GM21619 (cell line): ENCODE results near the gene NAA30.
A peak's percentile ranks its signal among the peaks of the same experiment; 100 is the strongest.

Source experiments
- ATAC-seq: cut with Tn5 transposase; IDR thresholded peaks from one replicate; pipeline ENCODE4 v1.9.1; 2021; ENCODE audit not compliant: unreplicated experiment

NAA30 gene

GRCh38 chr14:57392830-57393229, 2.4 kb downstream of the NAA30 start:
- no peak for ATAC-seq

- no peak for ATAC-seq
Measured at GRCh38 chr14:57400556-57401494, 10.4 kb downstream of the NAA30 start.

GRCh38 chr14:57401501-57401900, 11.1 kb downstream of the NAA30 start:
- ATAC-seq: no peak

GRCh38 chr14:57402173-57402852, 11.9 kb downstream of the NAA30 start:
- no peak for ATAC-seq

DNA sequence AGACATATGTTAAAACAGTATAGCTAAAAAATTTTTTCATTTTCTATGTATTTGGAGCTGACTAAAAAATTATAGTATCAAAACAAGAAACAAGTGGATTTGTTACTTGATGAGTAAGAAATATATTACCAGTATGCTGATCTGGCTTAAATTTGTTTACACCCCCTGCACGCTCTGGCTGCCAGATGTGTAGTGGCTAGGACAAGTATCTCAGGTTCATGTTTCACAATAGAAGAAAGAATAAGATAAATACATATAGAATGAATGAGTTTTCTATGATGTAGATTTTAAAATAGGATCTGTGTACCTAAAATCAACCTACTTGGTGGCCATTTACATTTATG, 13.1 kb downstream of the NAA30 start:
- no peak for ATAC-seq

DNA sequence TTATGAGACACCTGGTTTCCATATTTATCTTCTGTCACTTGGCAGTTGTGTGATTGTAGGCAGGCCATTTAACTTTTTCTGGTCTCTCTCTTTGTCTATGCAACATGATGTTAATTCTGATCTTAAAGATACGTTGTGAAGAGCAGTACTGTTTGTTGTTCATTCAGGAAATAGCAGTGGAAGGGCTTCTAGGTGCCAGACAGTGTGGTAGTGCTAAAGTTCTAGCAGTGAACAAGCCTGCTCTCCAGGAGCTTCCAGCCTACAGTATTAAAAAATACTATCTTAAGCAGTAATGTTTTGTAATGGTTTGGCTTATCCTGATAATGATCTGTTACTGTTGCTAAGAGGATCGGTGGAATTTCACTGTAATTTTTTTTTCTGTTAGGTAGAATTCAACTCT, 15.2 kb downstream of the NAA30 start:
- no peak for ATAC-seq

GRCh38 chr14:57408037-57408436, 17.7 kb downstream of the NAA30 start:
- no peak for ATAC-seq

DNA sequence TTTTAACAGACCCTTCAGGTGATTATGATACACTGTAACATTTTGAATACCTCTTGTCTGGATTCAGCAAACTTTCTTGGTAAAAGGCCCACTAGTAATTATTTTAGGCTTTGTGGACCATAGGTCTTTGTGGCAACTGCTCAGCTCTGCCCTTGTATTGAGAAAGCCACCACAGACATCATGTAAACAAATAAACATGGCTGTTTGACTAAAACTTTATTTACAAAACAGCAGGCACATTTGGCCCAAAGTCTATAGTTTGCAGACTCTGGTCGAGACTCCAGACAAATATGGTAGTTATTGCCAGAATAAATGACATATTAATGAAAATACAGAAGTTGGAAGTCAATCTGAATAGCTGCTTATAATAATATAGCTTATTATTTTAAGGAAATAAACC, 18.2 kb downstream of the NAA30 start:
- no peak for ATAC-seq

DNA sequence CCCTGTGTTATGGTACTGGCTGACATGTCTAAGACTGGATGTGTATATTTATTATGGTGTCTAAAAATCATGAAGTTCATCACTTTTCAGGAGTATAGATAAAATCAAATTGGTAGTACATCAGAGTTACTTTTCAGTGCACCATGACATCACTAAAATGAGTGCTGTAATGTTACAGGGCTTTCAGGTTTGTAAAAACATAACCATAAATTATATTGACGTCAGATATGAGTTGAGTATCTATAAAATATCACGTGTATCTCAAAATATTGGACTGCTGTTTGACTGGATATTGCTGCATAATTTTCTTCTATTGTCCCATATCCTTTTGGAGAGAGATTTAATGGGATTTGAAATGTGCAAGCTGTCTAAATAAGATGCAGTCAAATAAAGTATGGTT, 22.0 kb downstream of the NAA30 start:
- ATAC-seq: no peak

DNA sequence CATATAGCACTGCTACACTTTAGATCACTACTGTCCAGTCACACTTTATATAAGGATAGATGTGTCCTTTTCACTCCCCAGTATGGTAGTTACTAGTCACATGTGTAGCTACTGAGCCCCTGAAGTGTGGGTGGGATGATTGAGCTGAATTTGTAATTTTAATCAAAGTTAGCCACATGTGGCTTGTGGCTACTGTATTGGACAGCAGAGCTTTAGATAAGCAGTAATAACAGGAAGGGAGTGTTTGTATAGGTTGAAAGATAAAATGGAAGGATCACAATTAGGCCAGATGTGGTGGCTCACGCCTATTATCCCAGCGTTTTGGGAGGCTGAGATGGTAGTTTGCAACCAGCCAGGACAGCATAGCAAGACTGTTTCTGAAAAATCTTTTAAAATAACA, 23.5 kb downstream of the NAA30 start:
- no peak for ATAC-seq

GRCh38 chr14:57417228-57417627, 26.8 kb downstream of the NAA30 start:
- no peak for ATAC-seq

DNA sequence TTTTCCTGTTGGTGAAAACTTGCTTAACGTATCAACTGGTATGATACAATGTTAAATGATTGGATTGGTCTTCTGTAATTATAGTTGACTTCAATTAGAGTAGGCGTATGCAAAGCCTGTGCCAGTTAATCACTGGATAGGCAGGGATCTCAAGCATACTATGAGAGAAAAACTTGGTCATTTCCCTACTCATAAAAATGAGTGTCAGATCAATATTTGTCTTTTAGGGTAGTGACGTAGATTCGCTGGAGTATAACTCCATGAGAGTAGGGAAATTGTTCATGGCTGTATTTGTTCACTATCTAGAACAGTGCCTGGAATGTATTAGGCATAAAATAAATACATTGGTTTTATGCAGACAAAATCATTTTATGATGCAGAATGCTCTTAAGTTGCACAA, 28.6 kb downstream of the NAA30 start:
- ATAC-seq: no peak

DNA sequence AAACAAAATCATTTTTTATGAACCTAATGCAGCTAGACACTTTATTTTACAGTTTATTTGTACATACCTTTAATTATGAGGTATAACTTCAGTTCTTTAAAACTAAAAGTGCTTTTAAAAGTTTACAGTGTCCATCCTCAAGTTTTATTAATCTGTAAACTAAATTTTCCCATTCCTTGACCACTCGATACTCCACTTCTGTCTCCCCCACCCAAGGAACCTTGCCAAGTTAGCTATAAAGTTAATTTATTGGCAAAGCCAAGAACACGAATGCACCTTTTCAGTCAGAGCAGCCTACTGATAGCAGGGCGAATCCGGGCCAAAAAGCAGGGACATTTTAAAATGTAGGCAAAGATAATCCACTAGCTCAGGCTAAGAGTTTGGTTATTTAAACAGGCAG, 29.6 kb downstream of the NAA30 start:
- ATAC-seq: no peak

GRCh38 chr14:57420986-57421385, 30.6 kb downstream of the NAA30 start:
- no peak for ATAC-seq

DNA sequence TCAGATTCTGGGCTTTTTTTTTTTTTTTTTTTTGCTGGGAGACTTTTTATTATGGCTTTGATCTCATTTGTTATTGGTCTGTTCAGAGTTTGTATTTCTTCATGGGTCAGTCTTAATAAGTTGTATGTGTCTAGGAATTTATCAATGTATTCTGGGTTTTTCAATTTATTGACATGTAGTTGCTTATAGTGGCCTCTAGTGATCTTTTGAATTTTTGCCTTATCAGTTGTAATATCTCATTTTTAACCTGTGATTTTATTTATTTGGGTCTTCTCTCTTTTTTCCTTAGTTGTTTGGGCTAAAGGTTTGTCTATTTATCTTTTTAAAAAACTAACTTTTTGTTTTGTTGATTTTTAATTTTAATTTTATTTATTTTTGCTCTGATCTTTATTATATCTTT, 45.5 kb downstream of the NAA30 start:
- no peak for ATAC-seq

DNA sequence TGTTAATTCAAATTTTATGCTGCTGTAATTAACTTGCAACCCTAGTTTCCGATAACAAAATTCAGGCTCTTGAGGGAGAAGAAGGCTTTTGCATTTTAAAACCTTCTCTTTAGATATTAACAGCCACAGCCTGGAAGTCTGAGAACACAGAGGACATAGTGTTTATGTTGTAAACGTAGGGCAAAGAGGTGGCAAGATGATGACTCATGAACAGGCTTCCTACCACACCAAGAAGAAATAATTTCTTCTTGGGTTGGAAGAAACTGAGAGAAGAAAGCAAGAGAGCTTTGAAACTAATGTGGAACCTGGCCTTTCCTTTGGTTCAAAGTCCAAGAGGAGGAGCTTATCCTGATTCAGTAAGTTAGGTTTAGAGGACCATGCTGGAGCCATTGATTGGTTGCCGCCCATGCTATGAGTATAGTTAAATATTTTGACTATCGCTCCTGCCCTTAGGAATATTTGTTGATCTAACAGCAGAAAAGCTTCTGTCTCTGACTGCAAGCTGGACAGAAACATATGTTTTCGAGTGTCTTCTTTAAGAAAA, 71.5 kb downstream of the NAA30 start:
- no peak for ATAC-seq

GRCh38 chr14:57462551-57462950, 72.2 kb downstream of the NAA30 start:
- ATAC-seq: no peak

- ATAC-seq: peak; percentile 88
Measured at GRCh38 chr14:57464008-57464730, 73.8 kb downstream of the NAA30 start.
